Measurements from ENCODE around the gene ATXN2.
"Not testable (repeated sequence)": the region's sequence is repeated elsewhere in the genome, so short reads cannot be mapped to it uniquely, and the experiment has no call there.

The ATXN2 gene, protein sequence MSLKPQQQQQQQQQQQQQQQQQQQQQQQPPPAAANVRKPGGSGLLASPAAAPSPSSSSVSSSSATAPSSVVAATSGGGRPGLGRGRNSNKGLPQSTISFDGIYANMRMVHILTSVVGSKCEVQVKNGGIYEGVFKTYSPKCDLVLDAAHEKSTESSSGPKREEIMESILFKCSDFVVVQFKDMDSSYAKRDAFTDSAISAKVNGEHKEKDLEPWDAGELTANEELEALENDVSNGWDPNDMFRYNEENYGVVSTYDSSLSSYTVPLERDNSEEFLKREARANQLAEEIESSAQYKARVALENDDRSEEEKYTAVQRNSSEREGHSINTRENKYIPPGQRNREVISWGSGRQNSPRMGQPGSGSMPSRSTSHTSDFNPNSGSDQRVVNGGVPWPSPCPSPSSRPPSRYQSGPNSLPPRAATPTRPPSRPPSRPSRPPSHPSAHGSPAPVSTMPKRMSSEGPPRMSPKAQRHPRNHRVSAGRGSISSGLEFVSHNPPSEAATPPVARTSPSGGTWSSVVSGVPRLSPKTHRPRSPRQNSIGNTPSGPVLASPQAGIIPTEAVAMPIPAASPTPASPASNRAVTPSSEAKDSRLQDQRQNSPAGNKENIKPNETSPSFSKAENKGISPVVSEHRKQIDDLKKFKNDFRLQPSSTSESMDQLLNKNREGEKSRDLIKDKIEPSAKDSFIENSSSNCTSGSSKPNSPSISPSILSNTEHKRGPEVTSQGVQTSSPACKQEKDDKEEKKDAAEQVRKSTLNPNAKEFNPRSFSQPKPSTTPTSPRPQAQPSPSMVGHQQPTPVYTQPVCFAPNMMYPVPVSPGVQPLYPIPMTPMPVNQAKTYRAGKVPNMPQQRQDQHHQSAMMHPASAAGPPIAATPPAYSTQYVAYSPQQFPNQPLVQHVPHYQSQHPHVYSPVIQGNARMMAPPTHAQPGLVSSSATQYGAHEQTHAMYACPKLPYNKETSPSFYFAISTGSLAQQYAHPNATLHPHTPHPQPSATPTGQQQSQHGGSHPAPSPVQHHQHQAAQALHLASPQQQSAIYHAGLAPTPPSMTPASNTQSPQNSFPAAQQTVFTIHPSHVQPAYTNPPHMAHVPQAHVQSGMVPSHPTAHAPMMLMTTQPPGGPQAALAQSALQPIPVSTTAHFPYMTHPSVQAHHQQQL
- total RNA-seq = 33.4 to 37.0 reads per million in 2 donors

DNA sequence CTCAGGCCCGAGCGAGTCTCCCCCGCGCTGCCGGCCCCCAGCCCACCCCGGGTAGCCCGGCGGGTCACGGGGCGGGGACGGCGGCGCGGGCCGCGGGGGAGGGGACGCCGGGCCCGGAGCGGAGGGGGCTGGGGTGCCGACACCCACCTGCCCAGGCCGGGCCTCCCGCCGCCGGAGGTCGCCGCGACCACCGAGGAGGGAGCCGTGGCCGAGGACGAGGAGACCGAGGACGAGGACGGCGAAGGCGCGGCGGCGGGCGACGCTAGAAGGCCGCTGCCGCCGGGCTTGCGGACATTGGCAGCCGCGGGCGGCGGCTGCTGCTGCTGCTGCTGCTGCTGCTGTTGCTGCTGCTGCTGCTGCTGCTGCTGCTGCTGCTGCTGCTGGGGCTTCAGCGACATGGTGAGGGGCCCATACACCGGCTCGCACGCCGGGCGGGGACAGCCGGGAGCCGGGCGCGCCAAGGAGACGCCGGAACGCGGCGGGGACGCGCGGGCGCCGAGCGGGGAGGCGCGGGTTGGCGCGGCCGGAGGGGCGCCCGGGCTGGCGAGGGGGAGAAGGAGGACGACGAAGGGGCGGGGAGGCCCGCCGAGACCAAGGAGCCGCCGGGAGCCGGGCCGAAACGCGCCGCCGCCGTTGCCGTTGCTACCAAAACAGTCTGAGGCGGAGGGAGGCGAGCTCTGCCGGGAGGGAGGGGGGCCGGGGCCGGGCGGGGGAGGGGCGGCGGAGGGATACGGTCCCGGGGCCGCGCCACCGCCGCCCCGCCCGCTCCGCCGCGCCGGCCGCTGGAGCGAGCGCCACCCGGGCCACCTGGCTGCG is at the start of gene ATXN2:
Gene ATXN2, minus strand, starts transcription at position 679 of the 816 bp plus-strand sequence. Its CDS starts 281 bp downstream, at position 398.
- peak; percentile 65 for DNase-seq

DNA sequence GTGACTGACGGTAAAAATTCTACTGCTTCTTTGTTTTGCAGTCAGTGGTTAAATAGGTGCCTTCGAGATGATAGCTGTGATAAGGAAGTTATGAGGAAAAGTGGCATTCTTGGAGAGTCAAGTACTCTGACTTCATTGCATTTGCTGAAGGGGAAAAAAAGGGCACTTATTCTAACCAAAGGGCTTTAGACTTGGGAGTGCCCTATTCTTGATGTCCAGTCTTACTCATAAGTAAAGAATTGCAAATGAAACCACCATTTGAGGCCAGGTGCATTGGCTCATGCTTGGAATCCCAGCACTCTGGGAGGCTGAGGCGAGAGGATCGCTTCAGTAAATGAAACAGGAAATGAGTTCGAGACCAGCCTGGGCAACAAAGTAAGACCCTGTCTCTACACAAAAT is 46.3 kb upstream of the ATXN2 start:
- no peak for DNase-seq

DNA sequence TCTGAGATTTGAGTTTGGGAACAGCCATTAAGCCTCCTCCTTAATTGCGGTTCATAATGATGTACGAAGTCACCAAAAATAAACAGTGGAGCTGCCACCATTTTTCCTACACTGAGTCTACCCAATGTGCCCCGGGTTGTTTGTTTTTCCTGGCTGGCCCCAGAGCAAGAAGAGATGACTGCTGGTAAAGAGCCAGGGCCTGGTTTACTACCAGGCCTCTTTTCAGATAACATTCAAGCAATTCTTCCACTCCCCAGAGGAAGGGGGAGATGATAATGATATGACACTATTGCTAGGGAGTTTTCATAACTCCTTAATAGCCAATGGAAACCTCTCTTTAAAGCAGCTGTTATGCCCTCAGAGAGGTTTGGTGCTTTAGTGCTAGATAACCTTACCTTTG is 44.3 kb upstream of the ATXN2 start:
- no peak for DNase-seq

DNA sequence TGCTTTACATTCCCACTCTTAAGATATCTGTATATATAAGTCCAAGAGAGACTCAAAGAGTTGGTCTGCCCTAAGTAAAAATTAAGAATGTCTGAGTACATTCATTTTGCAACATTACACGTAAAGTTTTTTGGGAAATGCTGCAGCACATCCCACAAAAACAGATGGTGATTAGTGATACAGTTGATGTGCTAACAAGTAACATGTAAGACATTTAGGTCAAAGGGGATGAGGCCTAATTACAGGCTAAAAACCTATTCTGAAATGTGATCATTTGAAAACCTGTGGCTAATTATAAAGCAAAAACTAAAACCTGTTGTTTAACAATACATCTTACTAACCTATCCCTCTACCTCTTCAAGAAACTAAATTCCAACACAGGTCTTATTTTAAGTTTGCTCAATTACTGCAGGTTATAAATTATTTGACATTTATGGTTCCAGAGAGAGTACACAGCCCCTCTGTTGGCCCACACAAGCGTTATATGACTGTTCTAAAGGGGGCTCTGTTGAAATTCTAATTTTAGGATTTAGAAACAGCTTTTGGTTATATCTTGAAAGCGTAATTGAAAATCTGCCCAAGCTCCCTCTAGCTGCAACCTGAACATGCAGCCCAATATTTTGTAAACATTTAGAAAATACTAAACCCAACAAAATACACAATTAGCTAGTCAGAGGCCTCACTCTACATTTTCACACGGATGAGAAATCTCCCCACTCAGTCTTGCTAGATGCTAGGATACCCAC is 43.7 kb upstream of the ATXN2 start:
- no peak for DNase-seq

DNA sequence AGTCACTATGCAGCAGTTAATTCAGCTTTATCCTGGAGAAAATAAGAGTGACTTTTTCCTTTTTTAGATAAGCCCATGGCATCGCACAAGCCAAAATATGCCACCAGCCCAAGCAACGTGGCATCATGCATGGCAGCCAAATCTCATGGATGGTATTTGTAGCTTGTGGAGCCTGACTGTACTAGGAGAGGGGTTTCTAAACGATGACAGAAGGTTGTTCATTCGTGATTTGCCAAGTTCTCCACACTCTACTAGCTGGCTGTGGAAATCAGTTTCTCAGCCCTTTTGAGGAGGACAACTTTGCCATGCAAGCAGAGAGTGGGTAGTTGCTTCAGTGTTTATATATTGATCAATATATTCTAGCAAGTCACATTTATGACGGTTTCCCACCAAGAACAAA is 41.4 kb upstream of the ATXN2 start:
- no peak for DNase-seq

DNA sequence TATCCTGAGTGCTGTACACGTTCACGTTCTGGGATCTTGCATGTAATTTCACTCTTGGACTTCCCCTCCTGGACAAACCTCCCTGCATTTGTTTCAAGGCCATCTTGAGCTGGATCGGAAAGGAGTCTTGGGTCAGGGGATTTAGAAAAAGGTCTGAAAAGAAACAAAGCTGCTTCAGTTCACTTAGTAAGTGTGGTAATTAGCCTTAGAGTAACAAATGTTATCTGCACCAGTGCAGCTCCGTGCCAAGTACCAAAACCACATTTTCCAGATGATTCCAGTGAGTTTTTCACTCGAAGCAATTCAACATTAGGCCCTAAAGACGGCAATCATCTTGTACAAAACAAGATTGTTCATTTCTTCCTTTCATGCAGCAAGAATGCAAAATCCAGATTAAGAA is 39.4 kb upstream of the ATXN2 start:
- no peak for DNase-seq

DNA sequence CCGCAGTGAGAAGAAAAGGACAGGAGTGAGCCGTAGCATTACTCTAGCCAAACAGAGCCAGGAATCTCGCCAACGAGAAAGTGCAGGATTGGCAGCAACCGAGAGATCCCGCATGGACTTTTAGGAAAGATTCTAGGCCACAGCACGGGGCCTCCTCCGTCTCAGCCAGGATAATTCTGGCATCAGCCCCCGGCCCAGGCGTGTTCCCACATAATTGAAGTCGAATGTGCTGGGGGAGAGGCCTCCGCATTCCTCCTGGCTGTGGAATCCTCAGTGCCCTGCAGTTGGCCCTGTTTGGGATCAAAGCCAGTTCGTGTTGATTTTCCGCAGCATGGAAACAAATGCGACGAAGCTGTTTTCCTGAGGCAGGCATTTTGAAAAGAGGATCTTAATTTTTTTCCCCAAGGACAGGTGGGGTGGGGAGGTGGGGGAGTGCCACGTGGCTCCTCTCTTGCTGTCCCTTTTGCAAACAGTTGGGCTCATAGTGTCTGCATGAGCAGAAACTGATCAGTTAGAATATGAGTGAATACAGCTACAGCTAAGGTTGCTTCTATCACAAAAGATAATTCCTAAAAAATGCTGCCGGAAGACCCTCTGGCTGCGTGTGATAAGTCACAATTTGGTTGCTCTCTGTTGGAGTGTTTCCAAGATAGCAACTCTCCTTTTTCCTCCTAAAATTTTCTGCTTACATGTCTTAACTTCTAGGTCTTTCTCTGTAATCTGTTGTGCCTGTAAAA is 37.3 kb upstream of the ATXN2 start:
- DNase-seq = no peak

DNA sequence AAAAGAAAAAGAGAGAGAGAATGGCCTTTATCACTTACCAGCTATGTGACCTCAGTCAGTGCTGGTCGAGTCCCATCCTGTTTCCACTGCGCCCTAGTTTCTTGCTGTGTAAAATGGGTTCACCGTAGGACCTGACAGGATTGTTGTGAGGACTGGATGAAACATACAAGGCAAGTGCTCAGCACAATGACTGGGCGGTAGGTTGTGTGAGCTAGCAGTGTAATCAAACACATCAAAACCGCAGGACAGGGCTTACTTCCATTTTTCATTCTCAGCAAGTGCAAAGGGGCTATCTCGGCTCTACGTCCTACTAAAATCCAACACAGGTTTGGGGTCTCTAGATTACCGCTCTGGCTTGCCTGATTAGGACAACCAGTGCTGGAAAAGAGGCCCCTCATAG is 36.4 kb upstream of the ATXN2 start:
- DNase-seq = no peak

DNA sequence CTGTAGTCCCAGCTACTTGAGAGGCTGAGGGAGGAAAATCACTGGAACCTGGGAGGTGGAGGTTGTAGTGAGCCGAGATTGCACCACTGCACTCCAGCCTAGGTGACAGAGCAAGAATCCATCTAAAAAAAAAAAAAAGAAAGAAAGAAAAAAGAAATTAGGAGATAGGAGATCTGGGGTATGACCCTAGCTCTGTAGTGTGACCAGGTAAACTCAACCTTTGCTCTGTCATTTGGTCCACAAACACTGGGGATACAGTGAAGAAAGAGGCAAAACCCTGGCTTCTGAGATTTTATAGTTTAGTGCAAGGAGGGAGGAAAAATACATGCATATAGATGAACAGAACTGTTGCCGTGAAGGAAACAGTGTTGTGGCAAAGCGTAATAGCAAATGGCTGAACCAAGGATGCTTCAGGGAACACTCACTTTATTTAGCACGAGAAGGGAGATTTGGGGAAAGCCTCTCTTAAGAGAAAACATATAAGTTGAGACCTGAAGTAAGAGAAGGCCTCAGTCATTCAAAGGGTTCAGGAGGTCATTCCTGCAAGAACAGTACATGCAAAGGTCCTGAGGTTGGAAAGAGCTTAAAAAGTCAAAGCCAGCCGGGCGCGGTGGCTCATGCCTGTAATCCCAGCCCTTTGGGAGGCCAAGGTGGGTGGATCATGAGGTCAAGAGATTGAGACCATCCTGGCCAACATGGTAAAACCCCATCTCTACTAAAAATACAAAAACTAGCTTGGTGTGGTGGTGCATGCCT is 29.6 kb upstream of the ATXN2 start:
- DNase-seq = no peak

DNA sequence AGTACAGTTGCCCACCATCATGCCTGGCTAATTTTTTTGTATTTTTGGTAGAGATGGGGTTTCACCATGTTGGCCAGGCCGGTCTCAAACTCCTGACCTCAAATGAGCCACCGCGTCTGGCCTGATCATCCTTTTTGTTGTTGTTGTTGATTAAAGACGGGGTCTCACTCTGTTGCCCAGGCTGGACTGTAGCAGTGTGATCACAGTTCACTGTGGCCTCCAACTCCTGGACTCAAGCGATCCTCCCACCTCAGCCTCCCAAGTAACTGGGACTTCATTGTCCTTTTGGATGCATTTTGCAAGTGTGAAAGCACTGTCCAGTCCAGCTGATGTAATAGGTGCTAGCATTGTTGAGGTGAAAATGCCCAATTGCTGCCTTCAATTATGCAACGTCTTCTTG is 27.1 kb upstream of the ATXN2 start:
- DNase-seq = no peak

DNA sequence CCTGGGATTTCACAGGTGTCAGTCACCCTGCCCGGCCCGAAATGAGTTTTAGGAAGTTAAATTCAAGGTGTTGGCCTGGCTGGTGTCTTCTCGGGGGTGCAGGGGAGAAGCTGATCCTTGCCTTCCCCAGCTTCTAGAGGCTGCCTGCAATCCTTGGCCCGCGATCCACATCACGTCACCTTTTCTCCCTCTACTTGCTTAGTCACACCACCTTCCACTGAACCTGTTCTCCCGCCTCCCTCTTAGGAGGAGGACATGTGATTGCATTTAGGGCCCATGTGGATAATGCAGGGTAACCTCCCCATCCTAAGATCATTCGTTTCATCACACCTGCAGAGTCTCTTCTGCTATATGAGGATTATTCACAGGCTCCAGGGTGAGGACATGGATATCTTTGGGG is 25.4 kb upstream of the ATXN2 start:
- DNase-seq = no peak

DNA sequence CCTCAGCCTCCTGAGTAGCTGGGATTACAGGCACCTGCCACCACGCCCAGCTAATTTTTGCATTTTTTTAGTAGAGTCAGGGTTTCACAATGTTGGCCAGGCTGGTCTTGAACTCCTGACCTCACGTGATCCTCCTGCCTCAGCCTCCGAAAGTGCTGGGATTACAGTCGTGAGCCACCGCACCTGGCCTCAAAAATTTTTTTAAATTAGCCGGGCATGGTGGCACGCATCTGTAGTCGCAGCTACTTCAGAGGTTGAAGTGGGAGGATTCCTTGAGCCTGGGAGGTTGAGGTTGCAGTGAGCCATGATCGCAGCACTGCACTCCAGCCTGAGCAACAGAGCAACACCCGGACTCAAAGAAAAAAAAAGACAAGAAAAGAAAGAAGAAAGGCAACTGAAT is 18.7 kb upstream of the ATXN2 start:
- not testable (repeated sequence) for DNase-seq

DNA sequence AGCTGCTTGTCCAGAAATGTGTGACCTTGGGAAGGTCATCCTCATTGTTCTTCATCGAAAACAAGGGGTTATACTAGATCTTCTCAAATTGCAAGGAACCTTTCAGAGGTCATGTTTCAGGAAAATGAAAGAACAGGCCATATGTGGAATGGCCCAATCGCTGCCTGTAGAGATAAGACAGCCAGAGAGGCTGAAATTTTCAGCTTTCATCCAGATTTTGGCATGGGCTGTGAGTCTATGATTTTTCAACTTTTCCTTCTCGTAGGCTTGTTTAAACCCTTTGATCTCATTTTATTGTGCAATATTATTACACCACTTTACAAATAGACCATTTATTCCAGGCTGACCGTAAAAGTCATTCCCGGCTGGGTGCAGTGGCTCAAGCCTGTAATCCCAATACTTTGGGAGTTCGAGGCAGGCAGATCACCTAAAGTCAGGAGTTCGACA is 17.1 kb upstream of the ATXN2 start:
- no peak for DNase-seq

DNA sequence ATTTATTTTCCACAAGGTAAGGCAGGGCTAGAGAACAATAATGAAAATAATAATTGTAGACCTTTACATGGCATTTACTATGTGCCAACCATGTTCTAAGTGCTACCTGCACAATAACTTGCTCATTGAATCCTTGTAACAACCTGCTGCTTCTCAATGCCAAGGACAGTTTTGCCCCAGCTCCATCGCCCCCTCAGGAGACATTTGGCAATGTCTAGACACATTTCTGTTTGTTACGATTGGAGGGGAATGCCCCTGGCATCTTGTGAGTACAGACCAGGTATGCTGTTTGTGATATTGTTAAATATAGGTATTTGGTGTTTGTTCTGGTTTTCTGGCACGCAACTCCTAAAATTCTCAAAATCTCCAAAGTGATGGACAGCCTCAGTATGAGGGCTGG is 8.1 kb upstream of the ATXN2 start:
- DNase-seq = no peak

DNA sequence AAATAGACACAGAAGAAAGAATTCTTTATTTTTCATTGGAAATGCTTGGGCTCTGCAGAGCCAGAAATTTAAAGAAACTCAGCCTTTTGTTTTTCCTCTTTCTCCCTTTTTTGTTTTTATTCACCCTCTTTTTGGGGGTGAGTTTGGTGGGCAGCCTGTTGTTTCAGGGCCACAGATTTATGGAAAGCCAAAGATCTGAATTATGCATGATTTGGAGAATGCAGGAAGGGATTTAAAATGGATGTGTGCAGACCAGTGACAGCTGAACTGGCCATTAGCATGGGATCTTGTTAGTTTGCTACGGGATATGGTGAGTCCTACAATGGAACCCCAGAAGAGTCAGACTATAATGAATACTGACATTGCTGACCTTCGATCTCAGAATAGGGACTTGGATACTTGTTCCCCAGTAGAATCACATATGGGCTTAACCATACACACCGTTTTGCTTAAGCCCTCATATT is 7.7 kb upstream of the ATXN2 start:
- DNase-seq = no peak

DNA sequence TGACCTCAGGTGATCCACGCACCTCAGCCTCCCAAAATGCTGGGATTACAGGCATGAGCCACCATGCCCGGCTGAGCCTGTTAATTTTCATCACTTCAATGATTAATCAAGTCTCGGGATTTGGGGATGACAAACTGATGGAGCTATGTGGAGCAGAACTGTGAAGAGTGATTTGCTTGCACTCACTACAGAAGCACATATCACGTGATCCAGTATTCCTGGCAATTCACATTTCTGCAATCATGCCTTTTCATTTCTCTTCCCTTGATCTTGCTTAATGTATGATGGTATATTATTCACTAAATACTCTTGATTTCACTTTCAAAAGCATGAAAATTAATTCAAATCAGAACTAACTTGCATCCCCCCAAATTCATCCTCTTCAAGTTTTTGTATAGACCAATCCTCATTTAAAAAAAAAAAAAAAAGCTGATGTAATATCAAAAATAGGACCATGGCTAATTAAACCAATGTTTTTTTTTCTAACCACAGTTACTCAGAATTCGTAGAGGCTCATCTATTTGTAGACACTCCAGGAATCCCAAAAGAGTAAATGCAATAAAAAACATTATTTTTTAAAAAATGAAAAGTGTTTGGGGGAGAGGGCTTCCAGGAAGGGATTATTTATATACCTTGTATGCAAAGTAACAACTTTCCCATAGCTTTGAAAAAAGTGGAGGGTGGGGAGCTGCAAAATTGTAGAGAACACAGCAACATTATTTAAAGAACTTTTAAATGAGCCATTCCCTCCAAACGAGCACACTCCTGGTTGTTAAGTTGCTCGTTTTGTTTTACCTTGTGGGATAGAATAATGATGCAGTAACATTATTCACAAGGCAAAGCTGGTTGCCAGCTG is 7.0 kb upstream of the ATXN2 start:
- no peak for DNase-seq

DNA sequence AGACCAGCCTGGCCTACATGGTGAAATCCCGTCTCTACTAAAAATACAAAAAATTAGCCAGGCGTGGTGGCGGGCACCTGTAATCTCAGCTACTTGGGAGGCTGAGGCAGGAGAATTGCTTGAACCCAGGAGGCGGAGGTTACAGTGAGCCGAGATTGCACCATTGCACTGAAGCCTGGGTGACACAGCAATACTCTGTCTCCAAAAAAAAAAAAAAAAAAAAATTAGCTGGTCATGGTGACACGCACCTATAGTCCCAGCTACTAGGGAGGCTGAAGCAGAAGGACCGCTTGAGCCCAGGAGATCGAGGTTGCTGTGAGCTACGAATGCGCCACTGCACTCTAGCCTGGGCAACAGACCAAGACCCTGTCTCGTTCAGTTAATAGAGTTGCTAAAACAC is 3.7 kb upstream of the ATXN2 start:
- not testable (repeated sequence) for DNase-seq

DNA sequence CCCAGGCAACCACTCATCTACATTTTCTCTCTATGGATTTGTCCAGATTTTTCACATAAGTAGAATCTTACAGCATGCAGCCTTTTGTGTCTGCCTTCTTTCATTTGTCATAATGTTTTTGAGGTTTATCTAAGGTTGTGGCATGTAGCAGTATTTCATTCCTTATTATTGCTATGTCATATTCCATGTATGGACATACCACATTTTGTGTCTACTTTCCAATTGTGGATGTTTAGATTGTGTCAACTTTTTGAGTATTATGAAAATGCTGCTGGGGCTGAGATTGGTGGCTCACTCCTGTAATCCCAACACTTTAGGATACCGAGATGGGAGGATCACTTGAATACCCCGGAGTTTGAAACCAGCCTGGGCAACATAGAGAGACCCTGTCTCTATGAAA is 3.2 kb upstream of the ATXN2 start:
- no peak for DNase-seq

DNA sequence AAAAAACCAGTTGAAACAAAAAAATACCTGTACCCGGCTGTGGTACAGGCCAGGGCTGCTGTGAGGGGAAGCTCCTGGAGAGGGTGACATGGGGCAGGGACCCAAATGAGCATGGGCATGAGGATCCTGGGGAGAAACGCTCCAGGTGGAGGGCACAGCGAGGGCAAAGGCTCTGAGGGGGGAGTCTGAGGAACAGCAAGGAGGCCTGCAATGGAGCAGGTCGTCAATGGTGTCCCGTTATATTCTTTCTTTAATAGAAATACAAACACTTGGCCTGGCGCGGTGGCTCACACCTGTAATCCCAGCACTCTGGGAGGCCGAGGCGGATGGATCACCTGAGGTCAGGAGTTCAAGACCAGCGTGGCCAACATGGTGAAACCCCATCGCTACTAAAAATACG is 1.9 kb upstream of the ATXN2 start:
- not testable (repeated sequence) for DNase-seq
